HG02588 (cell line): ENCODE data around the gene CREBRF.
"Not testable (repeated sequence)": the region's sequence is repeated elsewhere in the genome, so short reads cannot be mapped to it uniquely, and the experiment has no call there.

Experiments
- ATAC-seq: cut with Tn5 transposase; IDR thresholded peaks from one replicate; pipeline ENCODE4 v1.9.1; 2021; ENCODE audit warnings: mild to moderate bottlenecking, moderate library complexity; ENCODE audit not compliant: unreplicated experiment

The CREBRF gene

GRCh38 chr5:173055983-173056782, at the start of gene CREBRF:
CREBRF (plus strand) TSS chr5:173056352; CDS start chr5:173080776, 24,424 bp downstream.
- peak; percentile 73 for ATAC-seq

- ATAC-seq: no peak
Observed at GRCh38 chr5:173010021-173010420, 46.1 kb upstream of the CREBRF start.

DNA sequence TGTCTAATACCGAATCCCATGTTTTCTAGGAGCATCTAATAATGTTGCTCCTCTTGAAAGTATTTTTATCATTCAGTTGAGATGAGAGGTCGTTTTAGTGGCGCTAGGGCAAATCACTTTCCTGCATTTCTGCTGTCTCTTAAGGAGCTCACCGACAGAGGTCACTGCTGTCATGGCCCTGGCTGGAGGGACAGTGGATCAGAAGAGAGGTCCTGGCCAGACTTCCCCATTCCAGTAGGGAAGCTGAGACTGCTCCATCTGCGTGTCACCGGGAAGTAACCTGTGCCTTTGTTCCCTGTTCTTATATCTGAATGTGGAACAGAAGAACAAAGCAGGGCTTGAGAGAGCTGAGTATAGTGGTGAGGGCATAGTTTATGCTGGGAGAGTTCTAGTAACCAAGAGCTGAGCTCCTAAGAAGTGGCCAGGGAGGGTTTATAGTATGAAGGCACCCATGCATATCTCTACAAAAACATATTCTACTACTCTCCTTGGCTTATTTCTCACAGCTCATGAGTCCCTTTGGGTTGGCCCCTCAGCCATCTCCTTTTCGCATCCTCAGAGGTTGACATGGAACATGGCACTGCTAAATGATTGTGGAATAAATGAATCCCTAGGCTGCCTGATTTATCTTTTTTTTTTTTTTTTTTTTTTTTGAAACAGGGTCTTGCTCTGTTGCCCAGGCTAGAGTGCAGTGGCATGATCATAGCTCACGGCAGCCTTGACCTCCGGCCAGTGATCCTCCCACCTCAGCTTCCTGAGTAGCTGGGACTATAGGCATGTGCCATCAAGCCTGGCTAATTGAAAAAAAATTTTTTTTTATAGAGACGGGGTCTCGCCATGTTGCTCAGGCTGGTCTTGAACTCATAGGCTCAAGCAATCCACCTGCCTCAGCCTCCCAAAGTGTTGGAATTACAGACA, 45.3 kb upstream of the CREBRF start:
- no peak for ATAC-seq

DNA sequence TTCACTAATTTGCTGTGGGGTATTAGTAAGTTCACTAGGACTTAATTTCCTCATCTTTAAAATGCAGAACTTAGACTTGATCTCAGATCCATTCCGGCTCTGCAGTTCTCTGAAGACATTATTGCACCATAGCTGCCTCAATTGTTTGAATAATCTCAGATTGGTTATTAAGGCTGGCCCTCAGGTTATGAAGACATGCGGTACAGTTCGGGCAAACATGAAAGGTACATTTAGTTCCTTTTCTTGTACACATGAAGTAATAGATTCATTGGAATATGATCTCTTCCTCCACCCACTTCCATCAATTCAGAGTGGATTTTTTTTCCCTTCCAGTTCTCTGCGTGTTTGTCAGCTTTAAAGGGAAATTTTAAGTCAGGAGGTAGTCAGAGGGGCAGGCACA, 44.6 kb upstream of the CREBRF start:
- no peak for ATAC-seq

GRCh38 chr5:173012882-173013281, 43.3 kb upstream of the CREBRF start:
- ATAC-seq: no peak

GRCh38 chr5:173014671-173015070, 41.5 kb upstream of the CREBRF start:
- ATAC-seq: no peak

DNA sequence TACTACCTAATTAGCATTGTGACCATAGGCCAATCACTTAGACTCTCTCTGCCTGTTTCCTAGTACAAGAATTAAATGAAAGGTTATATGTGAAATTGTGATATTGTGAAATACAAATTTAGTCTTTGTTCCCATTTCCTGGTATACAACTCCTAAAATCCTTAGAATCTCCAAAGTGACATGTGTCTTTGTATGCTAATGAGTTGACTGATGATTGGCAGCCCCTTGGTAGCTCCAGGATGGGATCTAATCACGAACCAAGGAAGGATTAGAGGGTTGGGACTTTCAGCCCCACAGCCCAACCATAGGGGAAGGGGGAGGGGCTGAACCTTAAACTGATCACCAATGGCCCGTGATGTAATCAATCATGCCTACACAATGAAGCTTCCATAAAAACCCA, 41.0 kb upstream of the CREBRF start:
- no peak for ATAC-seq

DNA sequence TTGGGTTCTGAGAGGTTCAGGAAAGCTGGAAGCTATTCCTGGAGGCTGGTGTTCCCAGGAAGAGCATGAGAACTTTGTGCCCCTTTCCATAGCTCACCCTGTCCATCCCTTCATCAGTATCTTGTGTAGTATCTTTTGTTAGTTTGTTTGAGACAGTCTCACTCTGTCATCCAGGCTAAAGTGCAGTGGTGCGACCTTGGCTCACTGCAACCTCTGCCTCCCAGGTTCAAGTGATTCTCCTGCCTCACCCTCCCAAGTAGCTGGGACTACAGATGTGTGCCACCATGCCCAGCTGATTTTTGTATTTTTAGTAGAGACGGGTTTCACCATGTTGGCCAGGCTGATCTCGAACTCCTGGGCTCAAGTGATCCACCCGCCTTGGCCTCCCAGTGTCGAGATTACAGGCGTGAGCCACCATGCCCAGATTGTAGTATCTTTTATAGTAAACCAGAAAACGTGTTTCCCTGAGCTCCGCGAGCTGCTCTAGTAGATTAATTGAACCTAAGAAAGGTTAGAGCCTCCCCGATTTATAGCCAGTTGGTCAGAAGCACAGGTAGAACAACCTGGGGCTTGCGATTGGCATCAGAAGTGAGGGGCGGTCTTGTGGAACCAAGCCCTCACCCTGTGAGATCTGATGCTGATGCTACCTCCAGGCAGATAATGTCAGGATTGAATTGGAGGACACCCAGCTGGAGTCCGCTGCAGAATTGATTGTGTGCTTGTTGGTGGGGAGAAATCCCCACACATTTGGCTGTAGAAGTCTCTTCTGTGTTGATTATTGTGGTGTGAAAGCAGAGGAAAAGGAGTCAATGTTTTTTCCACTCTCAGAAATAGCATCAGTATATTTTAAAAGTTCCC, 40.3 kb upstream of the CREBRF start:
- ATAC-seq: no peak

DNA sequence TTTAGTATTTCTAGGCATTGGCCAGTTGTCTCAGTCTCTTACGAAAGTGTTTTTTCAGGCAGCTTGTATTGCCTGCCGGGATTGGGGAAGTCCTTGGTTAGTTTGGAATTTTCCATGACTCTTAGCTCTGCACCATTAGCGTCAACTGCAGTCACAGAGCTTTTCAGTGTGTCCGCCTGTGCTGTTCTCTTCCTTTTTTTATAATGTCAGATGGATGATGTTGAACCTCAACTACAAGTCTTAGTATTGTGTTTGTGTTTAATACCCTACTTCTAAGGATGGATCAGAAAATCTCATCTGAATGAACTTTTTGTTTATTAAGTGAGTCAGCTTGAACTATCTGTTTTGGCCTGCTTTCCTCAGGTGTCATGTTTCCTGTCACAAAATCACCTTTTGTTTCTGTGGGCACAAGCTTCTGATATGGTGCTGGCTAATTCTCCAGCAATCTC, 39.5 kb upstream of the CREBRF start:
- ATAC-seq: no peak

DNA sequence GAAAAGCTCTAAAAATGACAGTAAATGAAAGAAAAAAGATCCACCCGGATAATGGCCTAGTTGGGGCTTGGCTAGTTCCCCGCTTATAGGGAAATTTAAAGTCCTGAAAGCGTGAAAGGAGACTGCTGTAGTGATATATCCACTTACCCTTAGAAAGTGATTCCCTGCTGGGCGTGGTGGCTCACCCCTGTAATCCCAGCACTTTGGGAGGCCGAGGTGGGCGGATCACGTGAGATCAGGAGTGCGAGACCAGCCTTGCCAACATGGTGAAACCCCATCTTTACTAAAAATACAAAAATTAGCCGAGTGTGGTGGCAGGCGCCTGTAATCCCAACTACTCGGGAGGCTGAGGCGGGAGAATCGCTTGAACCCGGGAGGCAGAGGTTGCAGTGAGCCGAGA, 39.1 kb upstream of the CREBRF start:
- not testable (repeated sequence) for ATAC-seq

GRCh38 chr5:173018358-173018757, 37.8 kb upstream of the CREBRF start:
- no peak for ATAC-seq

DNA sequence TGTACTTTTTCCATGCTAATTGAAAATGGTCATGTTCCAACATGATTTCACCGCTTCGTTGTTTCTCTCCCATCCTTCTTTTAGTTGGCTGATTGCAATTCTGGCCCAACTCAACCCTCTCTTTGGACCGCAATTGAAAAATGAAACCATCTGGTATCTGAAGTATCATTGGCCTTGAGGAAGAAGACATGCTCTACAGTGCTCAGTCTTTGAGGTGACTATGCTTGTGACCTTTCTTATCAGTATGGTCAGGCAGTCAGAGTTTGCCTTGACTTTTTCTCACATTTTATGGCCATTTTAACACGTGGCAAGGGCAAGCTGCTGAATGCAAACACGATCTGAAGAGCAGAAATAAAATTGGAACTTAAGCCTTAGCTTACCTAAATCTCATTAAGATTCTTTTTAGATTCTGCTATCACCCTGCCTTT, 36.0 kb upstream of the CREBRF start:
- no peak for ATAC-seq

- no peak for ATAC-seq
Observed at GRCh38 chr5:173020643-173021042, 35.5 kb upstream of the CREBRF start.

DNA sequence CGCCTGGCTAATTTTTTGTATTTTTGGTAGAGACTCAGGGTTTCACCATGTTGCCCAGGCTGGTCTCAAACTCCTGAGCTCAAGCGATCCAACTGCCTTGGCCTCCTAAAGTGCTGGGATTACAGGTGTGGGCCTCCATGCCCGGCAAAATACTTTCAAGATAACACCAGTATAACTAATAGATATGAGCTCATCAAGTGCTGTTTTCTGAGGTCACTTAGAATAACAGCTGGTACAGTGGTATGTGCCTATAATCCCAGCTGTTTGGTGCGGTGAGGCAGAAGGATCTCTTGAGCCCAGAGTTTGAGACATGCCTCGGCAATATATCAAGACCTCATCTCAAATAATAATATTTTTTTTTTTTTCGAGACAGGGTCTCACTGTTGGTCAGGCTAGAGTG, 30.5 kb upstream of the CREBRF start:
- ATAC-seq: no peak

DNA sequence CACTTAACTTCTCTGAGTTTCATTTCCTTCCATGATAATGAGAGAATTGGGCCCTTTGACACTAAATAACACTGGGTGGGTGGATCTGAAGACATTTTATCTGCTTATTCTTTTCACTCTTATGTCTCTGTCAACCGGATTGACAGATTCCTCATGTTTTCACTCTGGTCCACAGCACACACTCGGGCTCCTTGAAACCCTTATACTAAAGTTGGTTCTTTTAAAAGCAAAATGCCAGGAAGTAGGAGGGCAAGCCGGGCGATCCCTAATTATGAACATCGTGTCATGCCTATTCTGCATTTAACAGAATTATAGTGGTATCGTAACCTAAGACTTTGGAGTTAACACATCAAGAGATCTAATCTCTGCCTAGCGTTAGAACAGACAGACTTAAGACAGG, 28.2 kb upstream of the CREBRF start:
- no peak for ATAC-seq

GRCh38 chr5:173028811-173029327, 27.3 kb upstream of the CREBRF start:
- no peak for ATAC-seq

DNA sequence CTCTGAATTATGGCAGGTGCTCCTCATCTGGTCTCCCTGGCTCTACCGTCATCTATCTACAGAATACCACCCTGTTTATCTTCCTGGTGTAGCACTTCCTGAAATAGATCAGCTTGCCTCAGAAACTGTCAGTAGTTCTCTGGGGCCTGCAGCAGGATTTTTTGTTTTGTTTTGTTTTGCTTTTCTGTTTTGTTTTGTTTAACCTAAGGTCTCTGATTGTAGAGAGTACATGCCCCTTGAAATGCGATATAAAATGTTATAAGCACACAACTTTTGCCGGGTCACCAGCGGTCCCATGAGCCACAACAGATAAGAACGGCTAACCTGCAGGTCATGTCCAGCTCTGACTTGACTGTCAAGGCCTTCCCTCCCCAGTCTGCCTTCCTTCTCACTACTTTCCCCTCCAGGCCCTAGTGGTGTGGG, 26.6 kb upstream of the CREBRF start:
- no peak for ATAC-seq

GRCh38 chr5:173032096-173032495, 24.1 kb upstream of the CREBRF start:
- not testable (repeated sequence) for ATAC-seq

- no peak for ATAC-seq
Observed at GRCh38 chr5:173032730-173033129, 23.4 kb upstream of the CREBRF start.

DNA sequence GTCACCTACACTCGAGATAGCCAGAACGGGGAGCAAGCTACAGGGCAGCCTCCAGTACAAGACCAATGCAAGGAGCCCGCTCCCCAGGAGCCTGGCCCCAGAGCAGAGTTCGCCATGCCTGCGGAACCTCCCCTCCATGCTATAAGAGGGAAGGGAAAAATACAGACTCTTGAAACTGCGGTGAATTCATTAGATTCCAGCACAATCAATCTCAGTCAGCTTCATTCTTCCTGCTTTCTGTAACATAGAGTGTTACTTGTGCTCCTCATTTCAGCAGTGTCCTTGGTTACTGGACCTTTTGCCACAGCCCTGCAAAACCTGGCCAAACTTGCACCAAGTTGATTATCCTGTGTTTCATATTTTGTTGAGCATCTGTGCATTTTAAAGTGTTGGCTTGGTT, 22.2 kb upstream of the CREBRF start:
- ATAC-seq: no peak
